Activated CD4-positive, alpha-beta memory T cell treated with anti-CD3 and anti-CD28 coated beads, Interleukin-2, amount 10 ng/mL, durations not matched to agents 7 days and 5 days (primary cell): ENCODE results near the gene RELCH. TPM values are rescaled to one million over a fixed set of nuclear protein-coding genes. Genes with fewer than 3 reads are reported as not detected.

Experiments
- CTCF ChIA-PET: fragments of 350-600 bp; sonication (Branson Sonifier 250); formaldehyde crosslinking; loops from one replicate; lab custom pipeline; 2021; ENCODE audit warnings: antibody characterized with exemption, inconsistent platforms; lab: Charles Lee
- POLR2A ChIA-PET: fragments of 350-600 bp; sonication (Branson Sonifier 250); formaldehyde crosslinking; loops from one replicate; lab custom pipeline; 2021; ENCODE audit warnings: antibody characterized with exemption; lab: Charles Lee
- DNase-seq: peaks from one replicate; pipeline ENCODE4 v3.0.0-alpha.2; 2020
- H3K27ac Mint-ChIP-seq: one replicate; pipeline ENCODE4 v1.8.0; 2021; ENCODE audit warnings: mild to moderate bottlenecking, mixed read lengths
- H3K27me3 Mint-ChIP-seq: one replicate; pipeline ENCODE4 v1.8.0; 2021; ENCODE audit warnings: mixed read lengths
- H3K36me3 Mint-ChIP-seq: one replicate; pipeline ENCODE4 v1.8.0; 2021; ENCODE audit warnings: low read depth, mixed read lengths
- H3K4me1 Mint-ChIP-seq: one replicate; pipeline ENCODE4 v1.8.0; 2021; ENCODE audit warnings: mixed read lengths
- H3K4me3 Mint-ChIP-seq: one replicate; pipeline ENCODE4 v1.8.0; 2021; ENCODE audit warnings: mild to moderate bottlenecking, mixed read lengths
- H3K9me3 Mint-ChIP-seq: one replicate; pipeline ENCODE4 v1.8.0; 2021; ENCODE audit warnings: mixed read lengths
- total RNA-seq, 2 experiments: library from RNA; stranded (reverse); gene quantifications; one replicate each; pipeline ENCODE4 v1.2.3, GENCODE V29; 2021

The RELCH gene
- total RNA-seq, 2 experiments from 2014 or later, result 34.8 to 38.6 TPM

DNA sequence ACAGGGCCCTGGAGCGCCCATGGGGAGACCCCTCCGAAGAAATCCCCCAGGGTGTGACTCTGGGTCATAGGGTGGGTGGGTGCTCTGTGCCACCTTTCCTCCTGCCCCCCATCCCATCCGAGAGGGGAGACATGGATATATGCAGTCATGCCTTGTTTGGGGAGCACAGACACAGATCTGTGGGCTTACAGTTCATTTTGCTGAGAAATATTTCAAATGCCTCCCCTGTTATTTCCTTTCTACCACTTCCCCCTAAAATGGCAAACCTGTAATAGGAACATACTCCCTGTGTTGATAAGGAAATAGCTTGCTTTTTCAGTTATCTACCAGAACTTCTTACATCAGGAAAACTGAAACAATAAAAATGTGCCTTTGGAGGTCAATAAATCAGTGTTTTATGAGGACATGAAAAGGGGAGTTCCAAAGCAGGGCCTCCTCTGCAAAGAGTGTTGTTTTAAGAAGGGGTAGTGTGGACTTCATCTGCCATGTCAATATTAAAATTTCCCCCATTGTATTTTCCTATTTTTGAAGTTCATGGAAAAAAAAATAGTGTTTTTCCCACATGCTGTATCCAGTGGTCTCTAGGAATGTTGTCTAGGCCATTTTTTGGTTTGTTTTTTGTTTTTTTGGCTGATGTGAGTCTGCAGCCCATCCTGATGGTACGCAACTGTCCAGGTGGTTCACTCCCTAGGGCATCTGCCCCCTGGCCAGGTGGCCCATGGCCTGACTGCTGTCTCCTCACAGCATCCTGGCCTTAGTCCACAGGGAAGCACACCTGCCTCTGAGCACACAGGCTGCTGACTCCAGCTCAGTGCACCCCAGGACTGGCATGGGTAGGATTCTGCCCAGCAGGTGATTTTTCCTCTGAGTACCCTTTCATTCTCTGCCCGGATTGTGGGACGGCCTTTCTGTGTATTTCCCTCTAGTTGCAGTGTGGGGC lies 141.8 kb downstream of the RELCH start:
- H3K4me3 Mint-ChIP-seq, result peak overlapping the region; percentile 56
- DNase-seq, result no peak
- H3K4me1 Mint-ChIP-seq, result peaks cover 78% of the 10 kb centered on the region
- H3K27me3 Mint-ChIP-seq, result peaks cover 27% of the 10 kb centered on the region
- ChIA-PET POLR2A (interaction anchor here (0.6 to 2.5 kb wide), 5 partner anchors 10 to 194 kb away, joined by 4 to 18 read pairs (median 6); partner anchors contain the start of gene ZCCHC2), CTCF (no interaction called here)
- H3K36me3 Mint-ChIP-seq, result peaks cover 39% of the 10 kb centered on the region
- no peaks in the 10 kb centered on the region for H3K9me3 Mint-ChIP-seq
- peak overlapping the region; percentile 70 for H3K27ac Mint-ChIP-seq

DNA sequence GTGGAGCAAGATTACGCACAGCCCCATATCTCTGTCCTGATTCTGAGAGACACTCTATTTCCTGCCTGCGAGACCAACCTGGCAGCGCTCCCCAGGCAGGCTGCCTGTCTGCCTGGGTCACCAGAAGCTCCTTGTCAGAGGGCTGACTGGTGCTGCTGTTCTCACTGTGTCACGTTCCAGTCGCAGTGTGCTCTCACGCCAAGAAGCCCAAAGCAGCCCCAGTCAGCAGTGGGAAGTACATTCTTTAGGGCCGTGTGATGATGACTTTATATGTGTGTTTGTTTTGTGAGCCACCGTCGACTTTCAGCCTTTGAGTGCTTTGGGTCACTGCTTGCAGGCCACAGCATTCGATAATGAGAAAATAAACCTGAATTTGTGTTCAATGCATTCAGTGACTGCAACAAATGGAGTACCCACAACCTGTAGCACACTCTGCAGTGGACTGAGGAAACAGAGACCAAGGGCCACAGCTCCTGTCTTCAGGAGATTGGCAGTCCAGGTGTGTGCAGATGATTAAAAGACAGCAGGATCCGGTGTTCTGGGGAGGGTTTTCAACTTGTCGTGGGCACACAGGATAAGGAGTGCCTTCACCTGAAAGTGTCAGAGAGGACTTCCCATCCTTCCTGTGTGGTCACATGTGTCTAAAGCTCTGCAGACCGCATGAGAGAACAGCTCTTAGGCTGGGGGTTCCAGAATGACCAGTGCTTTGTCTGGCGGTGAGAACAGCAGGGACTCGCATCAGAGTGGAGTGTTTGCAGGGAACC lies 142.8 kb downstream of the RELCH start:
- peaks cover 70% of the 10 kb centered on the region for H3K4me1 Mint-ChIP-seq
- peak overlapping the region; percentile 56 for H3K4me3 Mint-ChIP-seq
- H3K27me3 Mint-ChIP-seq, result peaks cover 19% of the 10 kb centered on the region
- CTCF ChIA-PET, result interaction anchor here (1.1 kb wide), 1 partner anchor 88 kb away, joined by 3 read pairs; no protein-coding TSS in a partner anchor
- H3K27ac Mint-ChIP-seq, result peak overlapping the region; percentile 70
- POLR2A ChIA-PET, result interaction anchor here (0.6 to 2.5 kb wide), 5 partner anchors 9 to 193 kb away, joined by 4 to 18 read pairs (median 6); partner anchors contain the start of gene ZCCHC2
- peak; percentile 65 for DNase-seq
- H3K36me3 Mint-ChIP-seq, result peaks cover 37% of the 10 kb centered on the region
- no peaks in the 10 kb centered on the region for H3K9me3 Mint-ChIP-seq

DNA sequence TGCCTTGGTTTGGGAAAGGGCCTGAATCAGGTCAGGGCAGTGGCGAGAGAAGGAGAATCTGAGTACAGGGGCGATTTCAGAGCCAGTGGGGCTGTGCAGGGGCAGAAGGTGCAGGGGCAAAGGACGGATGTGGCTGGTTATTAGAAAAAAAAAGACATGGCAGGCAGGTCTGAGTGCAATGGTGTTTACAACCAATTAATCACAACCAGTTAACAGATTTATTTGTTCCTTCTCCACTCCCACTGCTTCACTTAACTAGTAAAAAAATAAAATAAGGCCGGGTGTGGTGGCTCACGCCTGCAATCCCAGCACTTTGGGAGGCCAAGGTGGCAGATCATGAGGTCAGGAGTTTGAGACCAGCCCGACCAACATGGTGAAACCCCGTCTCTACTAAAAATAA lies 143.6 kb downstream of the RELCH start:
- H3K27me3 Mint-ChIP-seq, result peaks cover 19% of the 10 kb centered on the region
- POLR2A ChIA-PET, result interaction anchor here (1.4 to 2.4 kb wide), 3 partner anchors 9 to 90 kb away, joined by 4 to 18 read pairs (median 12); no protein-coding TSS in a partner anchor

DNA sequence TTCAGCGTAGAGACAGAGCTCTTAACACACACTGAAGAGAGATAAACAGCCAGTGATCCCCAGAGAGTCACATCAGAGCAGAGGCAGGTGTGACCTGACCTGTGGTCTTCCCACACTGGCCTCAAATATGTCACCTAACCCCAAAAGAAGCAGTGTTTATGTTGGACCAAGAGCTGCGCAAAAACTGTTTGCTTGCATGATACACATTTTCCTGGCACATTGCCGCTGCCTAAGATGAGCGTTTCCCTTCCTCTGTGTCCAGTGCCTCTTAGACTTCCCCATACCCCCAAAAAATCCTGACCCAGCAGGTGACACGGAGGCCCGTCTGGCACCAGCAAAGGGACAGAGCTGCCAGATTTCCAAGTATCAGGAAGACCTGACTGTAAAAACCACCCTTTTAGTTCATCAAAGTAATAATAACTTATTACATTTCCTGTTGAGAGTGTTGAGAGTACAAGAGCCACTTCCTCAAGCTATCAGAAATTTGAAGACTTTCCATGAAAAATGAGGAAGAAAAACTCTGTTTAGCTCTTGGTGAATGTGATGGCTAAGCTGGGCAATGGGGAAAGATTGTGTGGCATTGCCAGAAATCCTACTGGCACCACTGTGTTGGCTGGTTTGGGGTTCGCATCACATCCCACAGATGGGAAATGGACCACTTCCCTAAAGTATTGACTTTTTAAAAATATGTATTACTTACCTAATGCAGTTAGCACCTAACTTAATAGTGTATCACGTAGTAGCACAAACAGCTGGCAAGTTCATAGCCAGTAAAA lies 144.7 kb downstream of the RELCH start:
- Mint-ChIP-seq H3K27me3 (peaks cover 13% of the 10 kb centered on the region), H3K4me1 (peaks cover 67% of the 10 kb centered on the region), H3K27ac (no peak overlapping the region), H3K4me3 (no peak overlapping the region), H3K9me3 (no peaks in the 10 kb centered on the region), H3K36me3 (peaks cover 40% of the 10 kb centered on the region)
- ChIA-PET CTCF (interaction anchor here (0.8 kb wide), 1 partner anchor 8 kb away, joined by 3 read pairs; no protein-coding TSS in a partner anchor), POLR2A (interaction anchor here (1.5 to 1.9 kb wide), 2 partner anchors 16 to 89 kb away, joined by 3 to 7 read pairs; no protein-coding TSS in a partner anchor)
- DNase-seq, result no peak

More for the DNA sequence above, 143.6 kb downstream of the RELCH start:
- no peak for DNase-seq
- Mint-ChIP-seq H3K9me3 (no peaks in the 10 kb centered on the region), H3K4me1 (peaks cover 70% of the 10 kb centered on the region), H3K36me3 (peaks cover 37% of the 10 kb centered on the region), H3K4me3 (no peak overlapping the region), H3K27ac (peak overlapping the region; percentile 70)
- CTCF ChIA-PET, result interaction anchor here (1.1 kb wide), 1 partner anchor 87 kb away, joined by 3 read pairs; no protein-coding TSS in a partner anchor

DNA sequence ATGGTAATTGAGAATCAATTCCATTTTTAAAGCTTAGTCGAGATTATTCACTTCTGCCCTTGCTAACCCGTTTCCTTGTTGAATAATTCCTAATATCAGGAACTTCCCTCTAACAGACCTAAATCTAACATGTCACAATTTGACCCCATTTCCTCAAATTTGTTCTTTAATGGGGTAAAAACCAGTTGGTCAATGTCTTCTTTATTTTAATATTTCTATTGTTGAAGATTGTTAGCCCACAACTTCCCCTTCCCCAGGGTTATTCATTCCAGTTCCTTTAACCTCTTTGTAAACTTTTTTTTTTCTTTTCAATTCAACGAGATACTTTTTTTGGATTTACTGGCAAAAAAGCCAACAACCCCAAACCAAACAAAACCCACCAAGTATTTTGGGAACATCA lies 145.4 kb downstream of the RELCH start:
- no peak for DNase-seq
- peaks cover 38% of the 10 kb centered on the region for H3K36me3 Mint-ChIP-seq
- H3K27ac Mint-ChIP-seq, result no peak overlapping the region
- POLR2A ChIA-PET, result interaction anchor here (1.5 to 1.9 kb wide), 2 partner anchors 15 to 89 kb away, joined by 3 to 7 read pairs; no protein-coding TSS in a partner anchor
- no peak overlapping the region for H3K4me3 Mint-ChIP-seq
- CTCF ChIA-PET, result interaction anchor here (0.8 kb wide), 1 partner anchor 9 kb away, joined by 3 read pairs; no protein-coding TSS in a partner anchor
- H3K9me3 Mint-ChIP-seq, result no peaks in the 10 kb centered on the region
- peaks cover 64% of the 10 kb centered on the region for H3K4me1 Mint-ChIP-seq
- peaks cover 8% of the 10 kb centered on the region for H3K27me3 Mint-ChIP-seq

DNA sequence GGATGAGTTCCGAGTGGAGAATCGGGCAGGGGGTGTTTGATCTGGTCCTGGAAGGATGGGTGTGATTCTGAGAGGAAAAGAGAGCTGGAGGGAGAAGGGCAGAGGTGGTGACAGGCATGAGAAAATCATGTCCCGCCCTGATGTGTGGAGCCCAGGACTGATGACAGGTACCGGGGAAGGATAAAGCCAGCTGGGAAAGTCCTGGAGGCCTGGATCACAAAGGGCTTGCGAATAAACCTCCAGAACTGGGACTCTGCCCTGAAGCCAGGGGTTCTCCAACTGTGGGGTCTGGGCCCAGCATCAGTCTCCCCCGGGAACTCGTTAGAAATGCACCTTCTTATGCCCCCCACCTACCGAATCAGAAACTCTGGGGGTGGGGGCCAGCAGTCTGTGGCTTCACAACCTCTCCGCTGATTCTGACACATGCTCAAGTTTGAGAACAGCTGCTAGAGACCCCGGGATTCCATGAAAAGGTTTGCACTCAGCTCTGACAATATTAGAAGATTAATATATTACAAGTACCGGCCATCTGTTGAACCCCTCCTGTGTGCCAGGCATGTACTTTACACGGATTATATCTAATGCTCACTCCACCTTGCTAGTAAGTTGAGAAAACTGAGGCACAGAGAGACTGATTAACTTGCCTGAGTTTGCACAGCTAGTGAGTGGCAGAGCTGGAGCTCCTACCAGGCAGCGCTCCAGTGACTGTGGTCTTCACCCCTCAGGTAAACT lies 146.1 kb downstream of the RELCH start:
- CTCF ChIA-PET, result no interaction called here
- Mint-ChIP-seq H3K4me1 (peaks cover 65% of the 10 kb centered on the region), H3K4me3 (no peak overlapping the region), H3K27ac (no peak overlapping the region), H3K27me3 (peaks cover 5% of the 10 kb centered on the region), H3K9me3 (no peaks in the 10 kb centered on the region), H3K36me3 (peaks cover 37% of the 10 kb centered on the region)
- no peak for DNase-seq
- POLR2A ChIA-PET, result no interaction called here

DNA sequence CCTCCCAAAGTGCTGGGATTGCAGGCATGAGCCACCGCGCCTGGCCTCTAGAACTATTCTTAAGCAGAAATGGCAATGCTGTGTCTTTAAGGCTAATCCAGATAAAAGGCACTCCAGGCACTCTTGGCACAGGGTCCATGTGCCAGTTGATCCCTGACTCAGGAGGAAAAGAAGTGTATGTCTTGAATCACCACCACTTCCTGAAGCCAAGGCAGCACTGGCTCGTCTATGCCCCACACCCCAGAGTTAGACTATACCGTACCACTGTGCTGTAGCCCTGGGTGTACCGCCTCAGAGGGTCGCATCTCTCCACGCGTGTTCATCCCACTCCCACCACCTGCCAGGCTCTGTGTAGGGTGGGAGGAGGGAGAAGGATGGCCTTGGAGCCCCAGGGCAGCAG lies 147.1 kb downstream of the RELCH start:
- Mint-ChIP-seq H3K36me3 (peaks cover 36% of the 10 kb centered on the region), H3K4me1 (peaks cover 65% of the 10 kb centered on the region), H3K9me3 (no peaks in the 10 kb centered on the region), H3K4me3 (no peak overlapping the region), H3K27ac (no peak overlapping the region), H3K27me3 (peaks cover 5% of the 10 kb centered on the region)
- DNase-seq, result no peak
- POLR2A ChIA-PET, result no interaction called here
- CTCF ChIA-PET, result no interaction called here

DNA sequence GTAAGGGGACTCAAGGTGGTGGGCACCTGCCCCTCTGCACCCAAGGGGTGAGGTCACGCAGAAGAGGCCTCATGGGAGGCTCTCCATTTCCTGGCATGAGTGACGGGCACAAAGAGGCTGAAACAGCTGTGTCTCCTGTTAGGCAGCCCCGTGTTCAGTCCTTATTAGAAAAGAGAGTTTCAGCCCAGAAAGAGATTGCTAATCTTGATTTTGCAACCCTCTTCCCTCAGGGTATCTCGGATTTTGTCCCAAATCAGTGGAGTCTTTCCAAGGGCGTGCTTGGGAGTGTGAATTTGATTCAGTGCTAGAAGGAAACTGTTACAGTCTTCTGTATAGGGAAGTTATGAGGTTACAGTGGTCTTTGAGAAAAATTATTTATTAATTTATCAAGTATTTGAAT lies 148.4 kb downstream of the RELCH start:
- H3K27me3 Mint-ChIP-seq, result peaks cover 1% of the 10 kb centered on the region
- H3K4me1 Mint-ChIP-seq, result peaks cover 59% of the 10 kb centered on the region
- no peak overlapping the region for H3K27ac Mint-ChIP-seq
- CTCF ChIA-PET, result no interaction called here
- H3K9me3 Mint-ChIP-seq, result no peaks in the 10 kb centered on the region
- no peak overlapping the region for H3K4me3 Mint-ChIP-seq
- POLR2A ChIA-PET, result no interaction called here
- H3K36me3 Mint-ChIP-seq, result peaks cover 28% of the 10 kb centered on the region
- DNase-seq, result no peak

DNA sequence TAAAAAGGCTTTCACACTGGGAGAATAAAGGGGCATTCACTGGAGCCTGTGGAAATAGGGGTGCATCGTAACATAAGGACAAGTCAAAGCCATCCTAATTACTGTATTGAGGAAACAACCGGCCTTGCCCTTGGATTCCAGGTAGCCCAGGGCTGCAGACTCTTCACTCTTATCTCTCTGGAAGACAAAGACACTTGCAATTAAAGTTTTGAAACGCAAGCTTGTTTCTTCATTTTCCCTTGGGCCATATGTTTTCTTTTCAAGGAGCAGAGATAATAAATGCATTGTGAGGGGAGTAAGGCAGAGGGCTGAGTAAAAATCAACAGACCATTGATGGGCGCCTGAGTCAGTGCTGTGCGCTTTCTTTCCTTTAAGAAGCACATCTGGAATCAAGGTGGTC lies 149.6 kb downstream of the RELCH start:
- no peak for DNase-seq
- H3K4me3 Mint-ChIP-seq, result no peak overlapping the region
- H3K27ac Mint-ChIP-seq, result no peak overlapping the region
- ChIA-PET CTCF (no interaction called here), POLR2A (no interaction called here)
- H3K36me3 Mint-ChIP-seq, result peaks cover 37% of the 10 kb centered on the region
- H3K4me1 Mint-ChIP-seq, result peaks cover 62% of the 10 kb centered on the region
- no peaks in the 10 kb centered on the region for H3K27me3 Mint-ChIP-seq
- no peaks in the 10 kb centered on the region for H3K9me3 Mint-ChIP-seq

DNA sequence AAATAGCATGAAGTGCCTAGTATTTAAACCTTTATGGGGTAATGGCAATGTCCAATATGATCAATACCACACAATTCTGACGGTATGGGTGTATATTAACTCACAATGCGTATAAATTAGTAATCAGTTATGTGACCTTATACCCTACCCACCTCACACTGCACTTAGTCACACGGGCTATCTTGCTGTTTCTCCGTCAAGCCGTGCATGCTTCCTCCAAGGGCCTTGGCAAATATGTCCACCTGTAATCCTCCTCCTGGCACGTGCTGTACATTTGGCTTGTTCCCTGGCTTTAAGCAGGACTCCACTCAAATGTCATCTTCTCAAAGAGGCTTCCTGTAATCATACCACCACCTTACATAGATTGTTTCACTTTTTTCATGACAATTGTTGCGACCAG lies 150.3 kb downstream of the RELCH start:
- no peak overlapping the region for H3K27ac Mint-ChIP-seq
- H3K27me3 Mint-ChIP-seq, result no peaks in the 10 kb centered on the region
- no peak overlapping the region for H3K4me3 Mint-ChIP-seq
- H3K36me3 Mint-ChIP-seq, result peaks cover 34% of the 10 kb centered on the region
- no peaks in the 10 kb centered on the region for H3K9me3 Mint-ChIP-seq
- ChIA-PET CTCF (no interaction called here), POLR2A (interaction anchor here (4.0 kb wide), 1 partner anchor 8 kb away, joined by 18 read pairs; no protein-coding TSS in a partner anchor)
- H3K4me1 Mint-ChIP-seq, result peaks cover 55% of the 10 kb centered on the region
- DNase-seq, result no peak

DNA sequence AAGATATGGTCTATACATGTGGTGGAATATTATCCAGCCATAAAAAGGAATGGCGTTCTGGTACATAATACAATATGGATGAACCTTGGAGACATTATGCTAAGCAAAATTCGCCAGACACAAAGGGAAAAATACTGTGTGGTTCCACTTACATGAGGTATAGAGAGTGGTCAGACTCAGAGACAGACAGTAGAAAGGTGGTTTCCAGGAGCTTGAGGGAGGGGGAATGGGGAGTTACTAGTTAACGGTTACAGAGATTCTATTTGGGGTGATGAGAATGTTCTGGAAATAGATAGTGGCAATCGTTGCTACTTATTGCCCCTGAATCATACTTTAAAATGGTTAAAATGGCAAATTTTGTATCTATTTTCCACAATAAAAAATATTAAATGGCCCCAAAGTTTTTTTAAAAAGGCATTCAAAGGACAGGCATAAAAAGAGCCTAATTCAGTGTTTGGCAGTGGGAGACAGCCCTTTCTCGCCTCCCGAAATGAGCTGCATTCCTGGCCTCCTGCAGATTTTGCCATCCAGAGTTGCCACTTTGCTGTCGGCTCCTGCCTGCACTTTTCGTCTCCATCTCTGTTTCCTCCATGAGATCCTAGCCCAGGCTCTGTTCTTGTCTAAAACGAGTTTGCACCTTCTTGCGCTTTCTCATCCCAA lies 151.5 kb downstream of the RELCH start:
- H3K27me3 Mint-ChIP-seq, result no peaks in the 10 kb centered on the region
- no peak overlapping the region for H3K4me3 Mint-ChIP-seq
- no peak for DNase-seq
- H3K27ac Mint-ChIP-seq, result peak overlapping the region; percentile 84
- ChIA-PET CTCF (interaction anchor here (1.2 kb wide), 1 partner anchor 87 kb away, joined by 3 read pairs; no protein-coding TSS in a partner anchor), POLR2A (interaction anchor here (1.2 to 4.0 kb wide), 6 partner anchors 9 to 184 kb away, joined by 3 to 18 read pairs (median 8); partner anchors contain the start of gene ZCCHC2)
- H3K9me3 Mint-ChIP-seq, result no peaks in the 10 kb centered on the region
- H3K4me1 Mint-ChIP-seq, result peaks cover 59% of the 10 kb centered on the region
- peaks cover 32% of the 10 kb centered on the region for H3K36me3 Mint-ChIP-seq
